ENCODE data around the gene TMPRSS11A.

- no peak for TF ChIP-seq CTCF (IDR thresholded peaks at IDR 0.05)
- no peak for TF ChIP-seq POLR2AphosphoS5 (IDR thresholded peaks at IDR 0.05)
- no peak for TF ChIP-seq POLR2A (IDR thresholded peaks at IDR 0.05)
These were observed 71.6 kb downstream of the TMPRSS11A start for GRCh38 chr4:67891645-67892044.
